ENCODE results near the gene CORO2A.

Gene CORO2A

GRCh38 chr9:98175762-98176161 is 16.7 kb downstream of the CORO2A start:
- no peak overlapping the region for H3K27ac ChIP-seq (ENCODE audit: extremely low read depth, low read depth, low read length)
- ChIA-PET POLR2A (no interaction called here), CTCF (no interaction called here)
- no peaks in the 10 kb centered on the region for H3K9me3 ChIP-seq (ENCODE audit: control insufficient read depth, insufficient read depth, low read depth, low read length)
- no peaks in the 10 kb centered on the region for H3K36me3 ChIP-seq (ENCODE audit: control insufficient read depth in 2 of 2, insufficient read depth in 1 of 2, low read length in 2 of 2)
- H3K4me3 ChIP-seq (ENCODE audit: low read depth, low read length) = no peak overlapping the region
- peaks cover 6% of the 10 kb centered on the region; the same call in 1 of the 2 replicates for H3K4me1 ChIP-seq (ENCODE audit: control insufficient read depth, insufficient read depth, low read length)
- no peak for TF ChIP-seq ELK4 (IDR thresholded peaks at IDR 0.05; ENCODE audit: borderline replicate concordance, low read depth, low read length)
- TF ChIP-seq, protein P1, sequence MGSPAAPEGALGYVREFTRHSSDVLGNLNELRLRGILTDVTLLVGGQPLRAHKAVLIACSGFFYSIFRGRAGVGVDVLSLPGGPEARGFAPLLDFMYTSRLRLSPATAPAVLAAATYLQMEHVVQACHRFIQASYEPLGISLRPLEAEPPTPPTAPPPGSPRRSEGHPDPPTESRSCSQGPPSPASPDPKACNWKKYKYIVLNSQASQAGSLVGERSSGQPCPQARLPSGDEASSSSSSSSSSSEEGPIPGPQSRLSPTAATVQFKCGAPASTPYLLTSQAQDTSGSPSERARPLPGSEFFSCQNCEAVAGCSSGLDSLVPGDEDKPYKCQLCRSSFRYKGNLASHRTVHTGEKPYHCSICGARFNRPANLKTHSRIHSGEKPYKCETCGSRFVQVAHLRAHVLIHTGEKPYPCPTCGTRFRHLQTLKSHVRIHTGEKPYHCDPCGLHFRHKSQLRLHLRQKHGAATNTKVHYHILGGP (tag by site-specific recombination; IDR thresholded peaks at IDR 0.05) = no peak
- no peak for TF ChIP-seq ZNF544 (tag by site-specific recombination; IDR thresholded peaks at IDR 0.05)
- no peak for TF ChIP-seq ZBTB10 (tag by site-specific recombination; IDR thresholded peaks at IDR 0.05)
- TF ChIP-seq, protein P2, sequence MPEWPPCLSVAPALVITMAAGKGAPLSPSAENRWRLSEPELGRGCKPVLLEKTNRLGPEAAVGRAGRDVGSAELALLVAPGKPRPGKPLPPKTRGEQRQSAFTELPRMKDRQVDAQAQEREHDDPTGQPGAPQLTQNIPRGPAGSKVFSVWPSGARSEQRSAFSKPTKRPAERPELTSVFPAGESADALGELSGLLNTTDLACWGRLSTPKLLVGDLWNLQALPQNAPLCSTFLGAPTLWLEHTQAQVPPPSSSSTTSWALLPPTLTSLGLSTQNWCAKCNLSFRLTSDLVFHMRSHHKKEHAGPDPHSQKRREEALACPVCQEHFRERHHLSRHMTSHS (tag by site-specific recombination; IDR thresholded peaks at IDR 0.05) = no peak
- TF ChIP-seq PRDM2 (tag by site-specific recombination; IDR thresholded peaks at IDR 0.05; ENCODE audit: borderline replicate concordance) = no peak
- TF ChIP-seq ZNF266 (tag by site-specific recombination; IDR thresholded peaks at IDR 0.05; ENCODE audit: low read depth) = no peak
- no peak for TF ChIP-seq ZNF280C (tag by site-specific recombination; IDR thresholded peaks at IDR 0.05)
- TF ChIP-seq, protein P3, sequence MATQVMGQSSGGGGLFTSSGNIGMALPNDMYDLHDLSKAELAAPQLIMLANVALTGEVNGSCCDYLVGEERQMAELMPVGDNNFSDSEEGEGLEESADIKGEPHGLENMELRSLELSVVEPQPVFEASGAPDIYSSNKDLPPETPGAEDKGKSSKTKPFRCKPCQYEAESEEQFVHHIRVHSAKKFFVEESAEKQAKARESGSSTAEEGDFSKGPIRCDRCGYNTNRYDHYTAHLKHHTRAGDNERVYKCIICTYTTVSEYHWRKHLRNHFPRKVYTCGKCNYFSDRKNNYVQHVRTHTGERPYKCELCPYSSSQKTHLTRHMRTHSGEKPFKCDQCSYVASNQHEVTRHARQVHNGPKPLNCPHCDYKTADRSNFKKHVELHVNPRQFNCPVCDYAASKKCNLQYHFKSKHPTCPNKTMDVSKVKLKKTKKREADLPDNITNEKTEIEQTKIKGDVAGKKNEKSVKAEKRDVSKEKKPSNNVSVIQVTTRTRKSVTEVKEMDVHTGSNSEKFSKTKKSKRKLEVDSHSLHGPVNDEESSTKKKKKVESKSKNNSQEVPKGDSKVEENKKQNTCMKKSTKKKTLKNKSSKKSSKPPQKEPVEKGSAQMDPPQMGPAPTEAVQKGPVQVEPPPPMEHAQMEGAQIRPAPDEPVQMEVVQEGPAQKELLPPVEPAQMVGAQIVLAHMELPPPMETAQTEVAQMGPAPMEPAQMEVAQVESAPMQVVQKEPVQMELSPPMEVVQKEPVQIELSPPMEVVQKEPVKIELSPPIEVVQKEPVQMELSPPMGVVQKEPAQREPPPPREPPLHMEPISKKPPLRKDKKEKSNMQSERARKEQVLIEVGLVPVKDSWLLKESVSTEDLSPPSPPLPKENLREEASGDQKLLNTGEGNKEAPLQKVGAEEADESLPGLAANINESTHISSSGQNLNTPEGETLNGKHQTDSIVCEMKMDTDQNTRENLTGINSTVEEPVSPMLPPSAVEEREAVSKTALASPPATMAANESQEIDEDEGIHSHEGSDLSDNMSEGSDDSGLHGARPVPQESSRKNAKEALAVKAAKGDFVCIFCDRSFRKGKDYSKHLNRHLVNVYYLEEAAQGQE (tag by site-specific recombination; IDR thresholded peaks at IDR 0.05) = no peak
- no peak for TF ChIP-seq ZNF174 (tag by site-specific recombination; IDR thresholded peaks at IDR 0.05)
- TF ChIP-seq ZNF138 (tag by site-specific recombination; IDR thresholded peaks at IDR 0.05; ENCODE audit: borderline replicate concordance) = no peak
- TF ChIP-seq GLIS2 (tag by site-specific recombination; IDR thresholded peaks at IDR 0.05) = no peak
- TF ChIP-seq, protein P4, sequence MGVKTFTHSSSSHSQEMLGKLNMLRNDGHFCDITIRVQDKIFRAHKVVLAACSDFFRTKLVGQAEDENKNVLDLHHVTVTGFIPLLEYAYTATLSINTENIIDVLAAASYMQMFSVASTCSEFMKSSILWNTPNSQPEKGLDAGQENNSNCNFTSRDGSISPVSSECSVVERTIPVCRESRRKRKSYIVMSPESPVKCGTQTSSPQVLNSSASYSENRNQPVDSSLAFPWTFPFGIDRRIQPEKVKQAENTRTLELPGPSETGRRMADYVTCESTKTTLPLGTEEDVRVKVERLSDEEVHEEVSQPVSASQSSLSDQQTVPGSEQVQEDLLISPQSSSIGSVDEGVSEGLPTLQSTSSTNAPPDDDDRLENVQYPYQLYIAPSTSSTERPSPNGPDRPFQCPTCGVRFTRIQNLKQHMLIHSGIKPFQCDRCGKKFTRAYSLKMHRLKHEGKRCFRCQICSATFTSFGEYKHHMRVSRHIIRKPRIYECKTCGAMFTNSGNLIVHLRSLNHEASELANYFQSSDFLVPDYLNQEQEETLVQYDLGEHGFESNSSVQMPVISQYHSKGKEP (tag by site-specific recombination; IDR thresholded peaks at IDR 0.05) = no peak
- no peak for TF ChIP-seq PRDM1 (tag by site-specific recombination; IDR thresholded peaks at IDR 0.05)
- no peak for TF ChIP-seq ZNF155 (tag by site-specific recombination; IDR thresholded peaks at IDR 0.05)
